H9 (cell line): Measurements from ENCODE around the gene HECTD2. TPM values are rescaled to one million over a fixed set of nuclear protein-coding genes. Genes with fewer than 3 reads are reported as not detected.

Experiments used
- DNase-seq: peaks from one replicate; pipeline ENCODE4 v3.0.0-alpha.2; 2017
- H2AFZ ChIP-seq: one replicate; pipeline ENCODE4 v1.6.1; 2013; ENCODE audit warnings: mild to moderate bottlenecking, low read length, control low read depth, moderate library complexity
- H2AK5ac ChIP-seq: 2 replicates; pipeline ENCODE4 v1.6.1; 2013; ENCODE audit warnings: low read length, control low read depth, mixed read lengths; ENCODE audit not compliant: insufficient read length
- H2BK120ac ChIP-seq: one replicate; pipeline ENCODE4 v1.6.1; 2013; ENCODE audit warnings: low read depth, mild to moderate bottlenecking, low read length, control low read depth, inconsistent platforms; ENCODE audit not compliant: poor library complexity, severe bottlenecking
- H2BK12ac ChIP-seq: 2 replicates; pipeline ENCODE4 v1.6.1; 2013; ENCODE audit warnings: low read length, control low read depth, mixed read lengths, low read depth; ENCODE audit not compliant: insufficient read length
- H2BK15ac ChIP-seq: 2 replicates; pipeline ENCODE4 v1.6.1; 2013; ENCODE audit warnings: low read depth, low read length, control low read depth
- H2BK20ac ChIP-seq: one replicate; pipeline ENCODE4 v1.6.1; 2013; ENCODE audit warnings: low read depth, mild to moderate bottlenecking, low read length, control low read depth, inconsistent platforms; ENCODE audit not compliant: poor library complexity, severe bottlenecking
- H2BK5ac ChIP-seq: 2 replicates; pipeline ENCODE4 v1.6.1; 2013; ENCODE audit warnings: low read length, control low read depth, mixed read lengths; ENCODE audit not compliant: insufficient read length
- H3K14ac ChIP-seq: 2 replicates; pipeline ENCODE4 v1.6.1; 2013; ENCODE audit warnings: low read length, control low read depth; ENCODE audit not compliant: insufficient read depth
- H3K18ac ChIP-seq: 2 replicates; pipeline ENCODE4 v1.6.1; 2013; ENCODE audit warnings: low read depth, mild to moderate bottlenecking, mixed read lengths, low read length, control low read depth; ENCODE audit not compliant: insufficient read length
- H3K23ac ChIP-seq: 2 replicates; pipeline ENCODE4 v1.6.1; 2013; ENCODE audit warnings: low read length, control low read depth, mixed read lengths, low read depth; ENCODE audit not compliant: insufficient read length
- H3K23me2 ChIP-seq: 2 replicates; pipeline ENCODE4 v1.6.1; 2013; ENCODE audit warnings: low read depth, mild to moderate bottlenecking, mixed read lengths, low read length, control low read depth; ENCODE audit not compliant: insufficient read length, poor library complexity, severe bottlenecking
- H3K27ac ChIP-seq: 2 replicates; pipeline ENCODE4 v1.5.1; 2013; ENCODE audit warnings: low read length, control low read depth, mixed read lengths, low read depth; ENCODE audit not compliant: insufficient read length
- H3K27me3 ChIP-seq: 2 replicates; pipeline ENCODE4 v1.6.1; 2013; ENCODE audit warnings: low read length, control low read depth, inconsistent platforms; ENCODE audit not compliant: insufficient read depth
- H3K4ac ChIP-seq: 2 replicates; pipeline ENCODE4 v1.6.1; 2013; ENCODE audit warnings: low read depth, mild to moderate bottlenecking, control low read depth, inconsistent platforms, low read length, moderate library complexity
- H3K4me1 ChIP-seq: 2 replicates; pipeline ENCODE4 v1.6.1; 2013; ENCODE audit warnings: low read length, control low read depth, inconsistent platforms; ENCODE audit not compliant: insufficient read depth
- H3K4me2 ChIP-seq: 2 replicates; pipeline ENCODE4 v1.6.1; 2013; ENCODE audit warnings: low read length, control low read depth, mixed read lengths; ENCODE audit not compliant: insufficient read length, insufficient read depth
- H3K56ac ChIP-seq: 2 replicates; pipeline ENCODE4 v1.6.1; 2013; ENCODE audit warnings: low read depth, mild to moderate bottlenecking, mixed read lengths, low read length, control low read depth; ENCODE audit not compliant: insufficient read length
- H3K79me1 ChIP-seq: 2 replicates; pipeline ENCODE4 v1.6.1; 2013; ENCODE audit warnings: low read depth, mild to moderate bottlenecking, moderate library complexity, low read length, control low read depth, inconsistent platforms; ENCODE audit not compliant: insufficient read depth, poor library complexity, severe bottlenecking
- H3K79me2 ChIP-seq: 2 replicates; pipeline ENCODE4 v1.6.1; 2013; ENCODE audit warnings: low read length, control low read depth, inconsistent platforms; ENCODE audit not compliant: insufficient read depth
- H3K9ac ChIP-seq: 2 replicates; pipeline ENCODE4 v1.6.1; 2013; ENCODE audit warnings: low read length, control low read depth, mixed read lengths; ENCODE audit not compliant: insufficient read length; ENCODE audit errors: extremely low read depth
- H3K9me3 ChIP-seq: one replicate; pipeline ENCODE4 v1.6.1; 2013; ENCODE audit warnings: low read depth, low read length, inconsistent platforms; ENCODE audit not compliant: control insufficient read depth
- H3T11ph ChIP-seq: one replicate; pipeline ENCODE4 v1.6.1; 2013; ENCODE audit warnings: mild to moderate bottlenecking, low read length, control low read depth, inconsistent platforms
- H4K20me1 ChIP-seq: one replicate; pipeline ENCODE4 v1.6.1; 2013; ENCODE audit not compliant: control insufficient read depth, insufficient read length, insufficient read depth
- H4K5ac ChIP-seq: 2 replicates; pipeline ENCODE4 v1.6.1; 2013; ENCODE audit warnings: low read depth, mild to moderate bottlenecking, mixed read lengths, low read length, control low read depth; ENCODE audit not compliant: insufficient read length
- H4K8ac ChIP-seq: replicated peaks from 2 replicates; pipeline ENCODE4 v1.6.1; 2013; ENCODE audit warnings: low read length, control low read depth, mixed read lengths, low read depth; ENCODE audit not compliant: insufficient read length
- H4K91ac ChIP-seq: 2 replicates; pipeline ENCODE4 v1.6.1; 2013; ENCODE audit warnings: low read depth, mild to moderate bottlenecking, moderate library complexity, mixed read lengths, low read length, control low read depth; ENCODE audit not compliant: insufficient read length
- H3K27ac Mint-ChIP-seq, 3 experiments: 2 replicates in 2 of 3; 3 replicates in 1 of 3; pipeline ENCODE4 v1.8.0; 2020 to 2021; ENCODE audit warnings: mixed read lengths in 3 of 3, mild to moderate bottlenecking in 1 of 3, moderate library complexity in 1 of 3
- H3K27me3 Mint-ChIP-seq: 2 replicates; pipeline ENCODE4 v1.8.0; 2021; ENCODE audit warnings: low read depth, mild to moderate bottlenecking, moderate library complexity, mixed read lengths
- H3K36me3 Mint-ChIP-seq, 3 experiments: 2 replicates in 2 of 3; 3 replicates in 1 of 3; pipeline ENCODE4 v1.8.0; 2020 to 2021; ENCODE audit warnings: low read depth in 3 of 3, mixed read lengths in 3 of 3; ENCODE audit not compliant: insufficient read depth in 1 of 3
- H3K4me1 Mint-ChIP-seq, 2 experiments: 2 replicates each; pipeline ENCODE4 v1.8.0; 2020; ENCODE audit warnings: mixed read lengths in 2 of 2
- H3K4me3 Mint-ChIP-seq, 2 experiments: 2 replicates in 1 of 2; 3 replicates in 1 of 2; pipeline ENCODE4 v1.8.0; 2020 to 2021; ENCODE audit warnings: mild to moderate bottlenecking in 2 of 2, mixed read lengths in 2 of 2, moderate library complexity in 1 of 2
- H3K9me3 Mint-ChIP-seq, 2 experiments: 2 replicates in 1 of 2; 3 replicates in 1 of 2; pipeline ENCODE4 v1.8.0; 2020; ENCODE audit warnings: mild to moderate bottlenecking in 2 of 2, mixed read lengths in 2 of 2, moderate library complexity in 1 of 2
- CTCF ChIP-seq: fragments of 200-600 bp; sonication (generic); conservative IDR thresholded peaks from 3 replicates; pipeline ENCODE4 v1.8.0; 2021; ENCODE audit warnings: antibody characterized with exemption, mild to moderate bottlenecking
- WGBS: extraction: QIAGEN DNeasy Blood & Tissue Kit; methylation state at CpG from one replicate; pipeline ENCODE4 v1.1.7; 2013; ENCODE audit warnings: missing lambda C conversion rate, low lambda C conversion rate, mixed read lengths; ENCODE audit not compliant: insufficient read length; ENCODE audit errors: extremely low coverage; 5-methylcytosine and 5-hydroxymethylcytosine counted together
- total RNA-seq: library from RNA; stranded (reverse); gene quantifications from 2 replicates; pipeline ENCODE4 v1.2.1, GENCODE V29; 2021

HECTD2 gene
- total RNA-seq, 1 experiment from 2014 or later: 13.4 TPM

- Histone ChIP-seq H2BK5ac (no peak overlapping the region), H3K27me3 (no peaks in the 10 kb centered on the region), H2BK120ac (no peak overlapping the region), H3K9me3 (no peaks in the 10 kb centered on the region), H4K91ac (no peak overlapping the region), H3K9ac (no peak overlapping the region), H3K79me2 (no peaks in the 10 kb centered on the region), H3T11ph (no peak overlapping the region), H3K23me2 (no peaks in the 10 kb centered on the region), H3K14ac (no peak overlapping the region), H4K20me1 (no peaks in the 10 kb centered on the region), H2AK5ac (no peak overlapping the region), H2BK15ac (no peak overlapping the region), H3K23ac (no peak overlapping the region), H2BK20ac (no peak overlapping the region), H3K27ac (no peak overlapping the region), H3K4me2 (no peak overlapping the region), H2AFZ (no peak overlapping the region), H2BK12ac (no peak overlapping the region), H4K5ac (no peak overlapping the region), H3K79me1 (no peaks in the 10 kb centered on the region), H3K4ac (no peak overlapping the region), H3K4me1 (no peaks in the 10 kb centered on the region), H3K56ac (no peak overlapping the region), H4K8ac (no peak overlapping the region), H3K18ac (no peak overlapping the region)
- no CpG with 5 or more reads among the region's 1 CpG for WGBS
- Mint-ChIP-seq H3K9me3 (peaks cover 36 to 39% of the 10 kb centered on the region in 2 experiments), H3K4me1 (no peaks in the 10 kb centered on the region), H3K27me3 (peaks cover 1% of the 10 kb centered on the region; the same call in 1 of the 2 replicates), H3K27ac (no peak overlapping the region), H3K36me3 (peaks cover 23 to 31% (median 26%) of the 10 kb centered on the region in 3 experiments), H3K4me3 (no peak overlapping the region)
- no peak for TF ChIP-seq CTCF
- no peak for DNase-seq
These were observed 61.5 kb downstream of the HECTD2 start for GRCh38 chr10:91471602-91472001.
